ENCODE measurements around the gene SGMS1.

- TF ChIP-seq CTCF (IDR thresholded peaks at IDR 0.05) (no peak), POLR2A (IDR thresholded peaks at IDR 0.05) (no peak), EP300 (IDR thresholded peaks at IDR 0.05) (no peak)
Observed at GRCh38 chr10:50467209-50467608, 156.5 kb downstream of the SGMS1 start.
